CD4-positive, alpha-beta T cell treated with Interleukin-6 for 4 hours (primary cell): ENCODE measurements around the gene LNP1.
"Not testable (repeated sequence)": the region's sequence is repeated elsewhere in the genome, so short reads cannot be mapped to it uniquely, and the experiment has no call there.

Experiments
- DNase-seq: peaks from one replicate; pipeline ENCODE4 v3.0.0-alpha.2; 2020; ENCODE audit warnings: mixed read lengths

The LNP1 gene, protein sequence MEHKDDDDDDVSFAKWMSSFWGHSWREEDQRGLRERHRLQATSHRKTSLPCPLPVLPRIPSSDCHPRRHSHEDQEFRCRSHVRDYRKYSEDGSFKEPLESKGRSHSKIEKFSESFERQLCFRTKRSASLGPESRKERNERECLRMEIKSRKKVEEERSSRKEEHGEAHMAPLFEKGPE

DNA sequence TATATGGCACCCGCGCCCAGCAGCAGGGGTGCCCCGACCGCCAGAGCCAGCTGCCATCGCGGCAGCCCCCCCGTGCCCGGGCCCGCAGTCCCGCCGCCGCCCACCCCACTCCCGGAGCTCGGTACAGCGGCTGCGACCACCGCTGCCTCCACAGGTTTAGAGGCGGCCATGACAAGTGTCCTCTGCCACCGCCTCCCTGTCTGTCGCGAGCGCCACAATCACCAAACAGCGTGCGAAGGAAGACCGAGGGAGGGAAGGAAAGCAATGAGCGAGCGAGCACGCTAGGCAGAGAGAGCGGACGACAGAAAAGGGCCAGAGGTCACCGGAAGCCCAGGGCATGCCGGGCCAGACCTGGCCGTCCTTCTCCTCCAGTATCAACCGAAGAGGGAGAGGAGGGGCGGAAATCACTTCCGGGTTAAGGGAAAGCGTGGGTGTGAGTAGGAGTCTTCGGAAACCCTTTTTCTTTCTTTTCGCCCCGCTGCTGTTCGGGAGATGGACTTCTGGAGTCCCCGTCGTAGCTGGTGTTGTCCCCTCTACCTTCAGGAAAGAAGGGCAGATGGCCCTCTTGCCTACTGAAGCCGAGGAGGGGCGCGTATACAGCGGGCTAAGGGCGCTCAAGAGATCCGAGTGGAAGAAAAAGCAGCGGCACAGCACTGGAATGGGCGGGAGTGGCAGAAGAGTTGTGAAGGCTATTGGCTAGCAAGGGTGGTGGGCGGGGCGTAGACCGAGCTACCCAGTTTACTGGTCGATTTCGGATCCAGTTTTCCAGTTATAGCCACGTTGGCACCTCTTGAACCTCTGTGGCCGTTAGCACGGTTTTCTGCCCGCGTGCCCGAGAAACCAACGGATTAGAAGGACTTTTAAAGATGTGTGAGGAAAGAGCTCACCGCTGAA, at the start of gene LNP1, which contains the start of gene TOMM70:
LNP1 (plus strand) TSS at position 760 of the 894 bp plus-strand sequence. CDS start 28,191 bp downstream, outside the sequence.
TOMM70 (minus strand) TSS at position 310 of the 894 bp plus-strand sequence; CDS start at position 170, 140 bp downstream.
- peak; percentile 97 for DNase-seq

DNA sequence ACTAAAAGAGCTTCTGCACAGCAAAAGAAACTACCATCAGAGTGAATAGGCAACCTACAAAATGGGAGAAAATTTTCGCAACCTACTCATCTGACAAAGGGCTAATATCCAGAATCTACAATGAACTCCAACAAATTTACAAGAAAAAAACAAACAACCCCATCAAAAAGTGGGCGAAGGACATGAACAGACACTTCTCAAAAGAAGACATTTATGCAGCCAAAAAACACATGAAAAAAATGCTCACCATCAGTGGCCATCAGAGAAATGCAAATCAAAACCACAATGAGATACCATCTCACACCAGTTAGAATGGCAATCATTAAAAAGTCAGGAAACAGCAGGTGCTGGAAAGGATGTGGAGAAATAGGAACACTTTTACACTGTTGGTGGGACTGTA, 49.6 kb upstream of the LNP1 start:
- DNase-seq = not testable (repeated sequence)

DNA sequence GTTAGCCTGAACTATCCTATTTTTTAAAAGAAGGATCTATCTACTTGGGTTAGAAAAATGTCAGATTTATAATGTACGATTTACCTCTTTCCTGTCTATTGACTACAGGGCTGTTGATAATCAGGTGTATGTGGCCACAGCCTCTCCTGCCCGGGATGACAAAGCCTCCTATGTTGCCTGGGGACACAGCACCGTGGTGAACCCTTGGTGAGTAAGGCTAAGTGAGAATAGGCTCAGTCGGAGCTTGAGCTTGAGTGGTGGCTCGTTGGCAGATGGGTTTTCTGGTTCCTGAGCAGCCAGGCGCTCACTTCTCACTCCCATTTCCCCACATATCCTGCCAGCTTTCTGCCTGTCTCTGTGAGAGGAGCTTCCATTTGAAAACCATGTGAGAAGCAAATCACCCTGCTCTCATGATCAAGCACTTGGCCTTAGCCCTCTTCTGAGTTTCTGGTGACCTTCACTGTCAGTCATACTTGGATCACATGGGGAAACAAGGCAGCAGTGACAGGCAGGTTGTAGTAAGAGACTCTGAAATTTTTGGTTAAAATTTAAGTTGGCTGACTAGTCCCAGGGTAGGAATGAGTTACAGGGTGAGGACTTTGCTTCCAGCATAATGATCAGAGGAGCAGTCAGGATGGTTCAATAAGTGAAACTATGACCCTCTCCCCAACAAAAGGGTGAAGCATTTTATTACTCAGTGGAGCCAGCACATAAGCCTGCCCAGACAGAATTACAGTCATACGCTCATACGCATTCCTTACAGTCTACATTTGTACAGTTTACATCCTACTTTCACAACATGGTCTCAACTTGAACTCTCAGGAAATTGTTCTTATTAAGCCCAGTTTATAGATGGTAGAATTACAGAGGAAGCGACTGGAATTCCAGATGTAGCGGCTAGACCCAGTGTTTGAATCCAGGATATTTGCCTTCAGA, 48.8 kb upstream of the LNP1 start:
- DNase-seq = no peak

DNA sequence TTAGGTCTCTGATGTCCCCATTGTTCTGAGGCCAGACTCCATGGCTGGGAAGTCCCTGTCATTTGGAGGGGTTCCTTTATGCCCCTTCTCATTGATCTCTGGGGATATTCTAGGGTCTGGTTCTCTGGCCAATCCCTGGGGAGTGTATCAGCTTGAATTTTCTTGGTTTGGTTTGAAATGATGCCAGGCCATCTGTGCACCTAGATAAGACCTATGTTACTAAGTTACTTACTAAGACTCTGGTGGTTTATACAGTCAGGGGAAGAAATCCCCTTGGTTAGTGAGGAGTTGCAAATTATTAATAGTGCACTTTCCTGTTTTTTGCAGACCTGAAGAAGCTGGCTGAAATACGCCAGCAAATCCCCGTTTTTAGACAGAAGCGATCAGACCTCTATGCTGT, 46.5 kb upstream of the LNP1 start:
- no peak for DNase-seq

DNA sequence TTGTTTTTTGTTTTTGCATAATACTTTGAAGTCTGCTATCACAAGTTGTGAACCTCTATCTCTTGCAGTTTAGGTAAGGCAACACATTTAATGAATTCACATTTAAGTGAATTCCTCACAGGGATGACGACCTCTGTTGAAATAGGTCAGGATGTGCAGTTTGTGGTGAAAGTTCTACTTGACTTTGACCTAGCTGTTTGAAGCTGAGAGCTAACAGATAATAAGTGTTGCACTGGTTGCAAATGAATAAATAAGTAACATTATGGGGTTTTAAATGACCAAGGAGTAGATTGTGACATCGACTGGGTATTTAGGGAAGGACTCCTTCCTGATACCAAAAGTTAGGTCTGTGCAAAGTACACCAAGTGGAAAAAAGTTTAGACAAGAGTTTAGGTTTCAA, 42.9 kb upstream of the LNP1 start:
- no peak for DNase-seq

DNA sequence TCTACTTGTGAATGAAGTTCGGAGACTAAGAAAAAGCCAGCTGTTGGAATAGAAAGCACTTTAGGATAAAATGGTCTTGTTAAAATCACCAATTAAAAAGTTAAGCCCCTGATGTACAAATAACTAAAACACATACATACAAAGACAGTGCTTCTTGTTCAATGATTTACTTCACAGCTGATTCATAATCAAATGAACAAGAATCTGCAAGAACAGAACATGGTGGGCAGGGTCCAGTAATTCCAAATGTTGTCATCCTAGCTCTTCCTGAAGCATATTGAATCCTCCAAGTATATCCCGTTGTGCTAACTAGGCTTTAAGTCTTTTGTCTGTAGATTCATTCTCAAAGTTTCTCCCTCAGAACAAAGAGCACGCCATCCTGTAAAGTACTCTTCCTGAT, 42.3 kb upstream of the LNP1 start:
- DNase-seq = no peak

DNA sequence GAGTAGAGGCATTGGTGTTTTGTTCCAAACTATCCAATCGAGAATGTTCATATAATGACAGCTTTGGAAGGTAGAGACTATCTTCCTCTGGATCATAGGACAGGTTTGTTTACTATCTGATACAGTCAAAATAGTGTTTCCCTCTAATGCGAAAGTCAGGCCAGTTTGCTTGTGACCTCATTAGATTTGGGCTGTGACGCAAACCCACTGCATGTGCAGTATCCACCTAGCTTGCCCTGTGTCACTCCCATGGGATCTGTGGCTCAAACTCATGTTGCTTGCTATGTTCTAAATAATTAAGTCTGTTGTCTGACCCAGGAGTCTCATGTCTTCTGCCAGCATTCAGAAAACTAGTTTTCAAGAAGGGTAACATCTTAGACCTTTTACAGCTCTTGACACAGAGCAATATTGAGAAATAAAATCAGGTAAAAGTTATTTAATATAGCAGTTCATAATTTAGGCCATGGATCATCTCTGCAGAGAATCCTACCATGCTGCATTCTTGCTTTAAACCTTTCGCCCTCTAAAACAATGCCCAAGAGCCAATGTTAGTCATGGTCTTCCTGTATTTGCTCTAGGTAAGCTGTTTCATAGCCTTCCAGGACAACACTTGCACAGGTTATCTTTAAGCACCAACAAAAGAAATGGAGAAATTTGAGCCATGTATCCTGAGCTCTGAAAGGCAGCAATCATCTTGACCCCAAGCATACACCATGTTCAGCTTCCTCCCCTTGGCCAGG, 40.4 kb upstream of the LNP1 start:
- no peak for DNase-seq

DNA sequence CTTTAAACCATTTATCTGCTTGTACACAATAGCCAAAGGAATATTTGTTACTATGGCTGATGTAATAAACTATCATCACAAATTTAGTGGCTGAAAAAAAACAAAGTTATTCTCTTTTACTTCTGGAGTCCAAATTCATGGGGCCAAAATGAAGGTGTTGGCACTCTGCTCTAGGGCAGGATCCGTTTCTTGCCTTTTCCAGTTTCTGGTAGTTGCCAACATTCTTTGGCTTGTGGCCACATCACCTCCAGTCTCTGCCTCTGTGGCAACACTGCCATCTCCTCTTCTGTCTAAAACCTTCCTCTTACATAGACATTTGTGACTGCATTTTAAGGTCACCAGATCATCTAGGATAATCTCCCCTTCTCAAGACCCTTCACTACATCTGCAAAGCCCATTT, 39.4 kb upstream of the LNP1 start:
- no peak for DNase-seq

DNA sequence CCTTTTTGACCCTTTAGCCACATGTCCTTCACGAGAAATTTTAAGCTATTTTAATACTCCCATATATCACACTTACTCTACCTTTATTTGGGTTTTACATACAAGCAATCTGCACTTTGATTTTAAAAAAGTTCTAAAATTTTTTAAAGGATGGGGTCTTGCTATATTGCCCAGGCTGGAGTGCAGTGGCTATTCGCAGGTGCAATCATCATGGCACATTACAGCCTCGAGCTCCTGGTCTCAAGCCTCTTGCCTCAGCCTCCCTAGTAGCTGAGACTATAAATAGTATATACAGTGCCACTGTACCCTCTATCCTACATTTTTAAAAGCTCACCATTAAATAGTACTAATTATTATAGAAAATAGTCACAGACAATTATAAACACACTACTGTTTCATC, 36.9 kb upstream of the LNP1 start:
- no peak for DNase-seq

DNA sequence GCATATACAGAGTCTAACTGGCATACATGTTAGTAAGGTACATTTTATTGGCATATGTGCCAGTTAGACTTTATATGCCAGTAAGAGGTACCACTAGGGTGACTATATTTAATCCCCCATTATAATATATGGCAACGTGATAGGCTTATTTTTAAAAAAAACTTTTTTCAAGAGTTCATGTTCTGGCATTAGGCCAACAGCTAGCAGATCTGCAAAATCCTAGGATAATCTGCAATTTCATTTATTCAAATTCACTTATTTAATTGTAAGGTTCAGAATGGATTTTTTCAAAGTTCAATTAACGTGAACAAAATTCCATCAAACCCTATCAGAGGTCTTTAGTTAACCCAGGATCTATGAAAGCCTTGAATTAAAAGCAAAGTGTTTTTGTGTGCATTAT, 34.9 kb upstream of the LNP1 start:
- DNase-seq = no peak

DNA sequence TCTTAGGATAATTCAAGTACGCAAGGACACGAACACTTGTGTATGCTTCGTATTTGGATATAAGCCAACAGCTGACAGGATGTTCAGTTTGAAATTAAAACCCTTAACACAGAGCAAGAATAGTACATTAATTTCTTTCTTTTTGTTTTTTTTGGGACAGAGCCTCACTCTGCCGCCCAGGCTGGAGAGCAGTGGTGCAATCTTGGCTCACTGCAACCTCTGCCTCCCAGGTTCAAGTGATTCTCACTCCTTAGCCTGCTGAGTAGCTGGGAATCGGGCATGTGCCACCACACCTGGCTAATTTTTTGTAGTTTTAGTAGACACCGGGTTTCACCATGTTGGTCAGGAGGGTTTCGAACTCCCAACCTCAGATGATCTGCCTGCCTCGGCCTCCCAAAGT, 32.9 kb upstream of the LNP1 start:
- no peak for DNase-seq

DNA sequence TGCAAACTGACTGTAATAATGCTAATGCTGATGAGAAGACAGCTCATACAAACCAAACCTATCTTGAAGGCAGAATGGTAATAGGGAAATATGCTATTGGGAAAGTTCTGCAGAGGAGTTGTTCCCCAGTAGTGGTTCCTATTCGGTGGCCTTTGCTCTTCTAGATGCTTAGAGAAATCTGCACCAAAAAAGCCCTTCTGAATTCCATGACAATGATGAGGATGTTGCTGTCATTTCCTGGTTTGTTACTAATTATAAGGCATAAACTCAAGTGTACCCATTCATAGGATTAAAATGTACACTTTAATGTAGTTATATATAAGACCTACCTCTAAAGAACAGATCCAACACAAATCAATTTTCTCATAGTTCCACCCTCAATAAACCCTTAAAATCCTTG, 30.6 kb upstream of the LNP1 start:
- DNase-seq = no peak

DNA sequence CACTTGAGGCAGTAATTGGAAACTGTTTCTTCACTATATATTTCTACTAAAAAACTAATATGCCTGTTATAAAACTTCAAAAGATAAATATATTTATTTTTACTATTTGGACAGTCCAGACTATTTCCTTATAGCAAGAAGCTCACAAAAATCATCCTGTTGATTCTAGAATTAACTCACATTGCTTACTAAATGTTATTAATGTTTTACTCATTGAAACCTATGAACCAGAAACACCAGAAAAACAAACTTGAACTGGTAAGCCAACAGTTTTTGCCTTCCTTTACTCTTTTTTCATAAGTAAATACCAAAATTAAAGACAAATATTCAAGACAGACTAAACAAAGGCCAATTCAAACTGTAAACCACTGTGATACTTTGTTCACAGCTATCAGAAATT, 26.8 kb upstream of the LNP1 start:
- DNase-seq = no peak

DNA sequence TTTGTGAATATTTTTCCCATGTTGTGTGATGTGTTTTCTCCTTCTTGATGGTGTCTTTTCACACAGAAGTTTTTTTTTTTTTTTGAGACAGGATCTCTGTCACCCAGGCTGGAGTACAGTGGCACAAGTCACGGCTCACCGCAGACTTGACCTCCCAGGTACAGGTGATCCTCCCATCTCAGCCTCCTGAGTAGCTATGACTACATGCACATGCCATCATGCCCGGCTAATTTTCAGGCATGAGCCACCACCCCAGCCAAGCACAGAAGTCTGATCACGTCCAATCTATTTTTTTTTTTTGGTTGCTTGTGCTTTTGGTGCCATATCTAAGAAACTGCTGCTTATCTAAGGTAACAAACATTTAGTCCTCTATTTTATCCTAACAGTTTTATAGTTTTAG, 25.0 kb upstream of the LNP1 start:
- no peak for DNase-seq

DNA sequence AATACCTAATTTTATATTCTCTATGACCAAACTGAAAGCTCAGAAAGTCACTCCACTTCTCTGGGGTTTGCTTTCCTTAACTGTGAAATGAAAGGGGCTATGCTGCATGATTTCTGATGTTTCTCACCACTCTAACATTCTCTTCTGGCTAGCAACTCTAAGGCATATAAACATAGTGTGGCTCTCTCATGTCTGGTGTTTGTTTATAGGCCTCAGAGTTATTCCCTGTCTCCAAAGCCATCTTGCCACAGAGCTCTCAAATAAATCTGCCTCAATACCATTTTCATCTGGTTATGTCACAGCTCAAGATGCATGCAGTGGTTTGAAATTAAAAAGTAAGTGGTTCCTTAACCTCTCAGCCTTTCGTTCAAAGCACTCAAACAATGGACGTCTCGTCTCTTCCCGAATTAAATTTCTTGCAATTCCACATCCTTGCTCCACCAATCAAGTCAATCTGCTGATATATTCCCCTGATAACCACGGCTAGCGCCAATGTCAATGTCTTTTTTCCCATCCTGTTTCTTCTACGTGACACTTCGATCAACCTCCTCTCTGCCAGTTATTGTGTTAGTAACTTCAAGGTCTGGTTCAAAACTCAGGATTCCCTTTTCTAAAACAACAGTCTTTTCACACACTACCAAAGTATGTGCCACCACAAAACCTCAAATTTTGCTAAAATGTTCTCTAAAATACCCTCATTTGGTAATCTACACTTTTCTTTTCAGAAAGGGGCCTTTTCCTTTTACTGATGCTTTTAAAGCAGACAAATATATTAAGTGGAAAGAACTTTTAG, 16.4 kb upstream of the LNP1 start:
- DNase-seq = no peak

DNA sequence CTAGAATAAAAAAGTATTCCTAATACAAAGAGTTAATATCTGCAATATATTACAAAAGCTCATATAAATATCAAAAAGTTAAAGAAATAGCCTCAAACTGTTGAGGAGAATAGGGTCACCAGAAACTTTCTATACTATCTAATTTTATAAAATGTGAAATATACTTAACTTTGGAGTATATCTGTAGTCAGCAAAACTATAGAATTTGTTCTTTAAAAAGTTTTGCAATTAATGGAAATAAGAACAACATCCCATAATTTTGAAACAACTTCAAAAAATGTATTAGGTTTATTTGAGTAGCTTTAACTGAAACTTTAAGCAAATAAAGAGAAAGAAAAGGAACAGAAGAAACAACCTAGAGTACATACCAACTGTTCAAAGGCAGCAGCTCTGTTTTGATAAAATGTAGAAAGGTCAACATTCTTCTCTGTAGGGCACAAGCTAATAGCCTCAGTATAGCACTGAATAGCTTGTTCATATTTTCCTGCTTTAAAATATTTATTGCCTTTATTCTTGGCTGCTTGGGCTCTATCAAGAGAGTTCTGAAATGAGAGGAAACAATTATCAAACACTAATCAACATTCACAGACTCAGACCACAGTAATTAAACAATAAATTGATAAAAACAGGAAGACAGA, 14.8 kb upstream of the LNP1 start:
- DNase-seq = no peak

DNA sequence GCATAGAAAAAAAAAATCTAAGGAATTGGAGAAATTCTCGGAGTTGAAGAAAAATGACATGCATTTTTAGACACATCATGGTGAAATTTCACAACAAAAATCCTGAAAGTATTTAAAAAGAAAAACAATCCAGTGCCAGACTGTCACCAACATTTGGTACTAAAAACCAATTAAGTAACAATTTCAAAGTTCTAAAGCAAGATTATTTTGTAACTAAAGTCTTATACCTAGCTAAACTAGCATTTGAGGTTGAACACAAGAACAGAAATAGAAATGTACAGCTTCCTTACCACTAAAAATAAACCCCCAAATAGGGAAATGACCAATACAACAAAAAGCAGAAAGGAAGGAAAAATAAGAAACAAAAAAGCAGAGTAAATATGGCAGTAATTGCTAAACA, 12.3 kb upstream of the LNP1 start:
- no peak for DNase-seq

DNA sequence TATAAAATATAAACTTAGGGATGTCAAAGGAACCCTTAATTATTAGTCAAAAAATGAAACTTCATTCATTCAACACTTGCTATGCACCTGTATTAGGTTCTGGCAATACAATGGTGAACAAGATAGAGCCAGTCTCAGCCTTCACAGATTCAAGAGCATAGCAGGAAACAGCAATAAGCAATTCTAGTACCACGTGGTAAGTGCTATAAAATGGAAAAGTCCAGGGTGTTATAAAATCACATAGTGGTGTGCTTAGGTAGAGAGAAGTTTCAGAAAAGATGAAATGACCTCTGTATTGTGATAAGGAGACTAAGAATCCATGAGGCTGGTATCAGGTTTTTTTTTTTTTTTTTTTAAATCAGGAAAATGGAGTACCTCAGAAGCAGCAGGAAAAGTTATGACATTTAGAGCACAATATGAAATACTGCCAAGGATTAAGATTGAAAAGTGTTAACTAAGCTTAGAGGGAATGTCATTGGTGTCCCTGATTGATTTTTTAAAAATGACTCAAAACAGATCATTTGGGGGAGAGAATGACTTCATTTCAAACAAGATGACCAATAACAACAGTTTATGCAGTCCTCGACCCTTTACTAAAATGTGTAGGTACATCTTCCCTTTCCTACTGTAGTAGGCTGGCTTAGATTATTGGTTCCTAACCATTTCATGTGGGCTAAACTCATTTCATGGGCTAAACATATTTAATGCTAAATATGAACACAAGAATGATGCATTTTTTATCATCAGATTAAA, 5.5 kb upstream of the LNP1 start:
- DNase-seq = no peak

DNA sequence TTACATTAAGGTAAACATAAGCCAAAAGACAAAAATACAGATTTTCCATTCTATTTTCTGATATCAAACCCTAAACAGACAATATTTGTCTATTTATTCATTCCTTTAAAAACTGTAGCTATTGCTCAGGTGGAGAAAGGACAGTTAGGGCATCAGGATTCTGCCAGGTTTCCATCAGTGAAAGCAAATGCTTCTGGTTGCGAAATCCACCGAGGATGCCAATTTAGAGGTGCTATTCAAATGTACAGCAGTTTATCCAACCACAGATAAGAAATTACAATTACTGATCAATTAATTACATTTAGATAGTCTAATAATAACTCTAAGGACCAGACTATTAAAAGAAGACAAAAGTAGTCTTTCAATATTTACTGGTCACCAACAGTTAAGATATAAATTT, 4.4 kb upstream of the LNP1 start:
- DNase-seq = no peak

DNA sequence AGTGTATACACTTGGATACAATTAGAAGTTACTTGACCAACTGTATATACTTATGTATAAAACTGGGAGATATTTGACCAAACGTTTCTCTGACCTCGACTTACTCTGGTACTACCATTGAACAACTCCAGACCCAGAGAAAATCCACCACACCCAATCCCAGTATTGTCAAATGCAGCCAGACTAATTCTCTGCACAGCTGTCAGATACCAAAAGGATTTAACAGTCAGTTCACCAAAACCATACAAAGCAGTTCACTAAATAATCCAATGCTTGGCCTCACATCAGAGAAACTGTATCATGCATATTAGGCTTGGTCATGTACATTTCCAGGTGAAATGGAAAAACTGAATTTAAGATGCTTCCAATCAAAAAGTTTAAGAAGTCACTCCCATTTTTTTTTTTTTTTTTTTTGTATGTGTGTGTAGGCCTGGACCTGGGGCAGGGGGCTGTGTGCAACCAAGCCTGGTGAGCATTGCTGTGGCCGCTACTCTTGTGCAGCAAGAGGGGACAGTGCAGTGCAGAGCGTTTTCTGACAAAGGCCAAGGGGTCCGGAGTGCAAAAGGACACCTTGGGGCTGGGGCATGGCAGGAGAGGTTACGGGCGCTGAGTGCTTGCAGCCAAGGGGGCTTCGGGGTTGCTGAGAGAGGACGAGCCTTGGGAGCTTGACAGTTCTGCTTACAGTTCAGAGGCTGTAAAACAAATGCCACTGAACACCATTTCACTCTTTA, 1.8 kb upstream of the LNP1 start:
- no peak for DNase-seq
